SW 1271 (cell line): ENCODE measurements around the gene SEC24D.

Experiments used
- DNase-seq, 2 experiments: peaks; one replicate each; lab custom pipeline; 2025; lab: John Stamatoyannopoulos, UW

SEC24D gene

GRCh38 chr4:118774321-118774720 lies 61.6 kb downstream of the SEC24D start:
- no peak for DNase-seq

- DNase-seq, result no peak
These were observed 62.5 kb downstream of the SEC24D start for GRCh38 chr4:118773429-118773792.

- DNase-seq, result no peak
These were observed 63.0 kb downstream of the SEC24D start for GRCh38 chr4:118772767-118773428.

GRCh38 chr4:118772081-118772766 lies 63.7 kb downstream of the SEC24D start:
- peak; percentile 2 to 37 for DNase-seq

- no peak for DNase-seq
These were observed 65.2 kb downstream of the SEC24D start for GRCh38 chr4:118770741-118771187.

GRCh38 chr4:118769161-118769560 lies 66.8 kb downstream of the SEC24D start:
- no peak for DNase-seq

- DNase-seq, result no peak
These were observed 68.8 kb downstream of the SEC24D start for GRCh38 chr4:118767109-118767508.

GRCh38 chr4:118765399-118765798 lies 70.5 kb downstream of the SEC24D start:
- peak; percentile 19 to 79 for DNase-seq

- DNase-seq, result no peak
These were observed 73.0 kb downstream of the SEC24D start for GRCh38 chr4:118762730-118763477.

- DNase-seq, result no peak
These were observed 73.8 kb downstream of the SEC24D start for GRCh38 chr4:118762155-118762554.

GRCh38 chr4:118761397-118762016 lies 74.4 kb downstream of the SEC24D start:
- DNase-seq, result no peak

GRCh38 chr4:118760493-118760892 lies 75.4 kb downstream of the SEC24D start:
- no peak for DNase-seq

GRCh38 chr4:118760092-118760491 lies 75.8 kb downstream of the SEC24D start:
- DNase-seq, result no peak

- no peak for DNase-seq
These were observed 76.4 kb downstream of the SEC24D start for GRCh38 chr4:118759481-118759880.

- DNase-seq, result no peak
These were observed 77.6 kb downstream of the SEC24D start for GRCh38 chr4:118758293-118758692.

GRCh38 chr4:118757761-118758251 lies 78.1 kb downstream of the SEC24D start:
- DNase-seq, result no peak

- DNase-seq, result no peak
These were observed 79.0 kb downstream of the SEC24D start for GRCh38 chr4:118756958-118757357.

- DNase-seq, result no peak
These were observed 79.5 kb downstream of the SEC24D start for GRCh38 chr4:118756429-118756828.

GRCh38 chr4:118755438-118756226 lies 80.3 kb downstream of the SEC24D start:
- no peak for DNase-seq

GRCh38 chr4:118754890-118755289 lies 81.0 kb downstream of the SEC24D start:
- no peak for DNase-seq

GRCh38 chr4:118753685-118754084 lies 82.2 kb downstream of the SEC24D start:
- no peak for DNase-seq

GRCh38 chr4:118753096-118753495 lies 82.8 kb downstream of the SEC24D start:
- no peak for DNase-seq
